ENCODE data around the gene NUP62CL.

Gene NUP62CL

GRCh38 chrX:107146670-107147069 lies 59.6 kb downstream of the NUP62CL start:
- no peak for DNase-seq

DNA sequence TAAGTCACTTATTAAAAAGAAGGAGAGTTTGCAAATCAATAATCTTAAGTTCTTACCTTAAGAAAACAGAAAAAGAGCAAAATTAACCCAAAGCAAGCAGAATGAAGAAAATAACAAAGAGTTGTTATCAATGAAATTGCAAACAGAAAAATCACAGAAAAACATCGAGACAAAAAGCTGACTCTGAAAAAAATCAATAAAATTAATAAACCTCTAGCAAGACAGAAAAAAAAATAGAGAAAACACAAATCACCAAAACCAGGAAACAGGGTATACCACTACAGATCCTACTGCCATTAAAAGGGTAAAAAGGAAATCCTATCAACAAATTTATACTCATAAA lies 70.3 kb downstream of the NUP62CL start:
- DNase-seq, result no peak

DNA sequence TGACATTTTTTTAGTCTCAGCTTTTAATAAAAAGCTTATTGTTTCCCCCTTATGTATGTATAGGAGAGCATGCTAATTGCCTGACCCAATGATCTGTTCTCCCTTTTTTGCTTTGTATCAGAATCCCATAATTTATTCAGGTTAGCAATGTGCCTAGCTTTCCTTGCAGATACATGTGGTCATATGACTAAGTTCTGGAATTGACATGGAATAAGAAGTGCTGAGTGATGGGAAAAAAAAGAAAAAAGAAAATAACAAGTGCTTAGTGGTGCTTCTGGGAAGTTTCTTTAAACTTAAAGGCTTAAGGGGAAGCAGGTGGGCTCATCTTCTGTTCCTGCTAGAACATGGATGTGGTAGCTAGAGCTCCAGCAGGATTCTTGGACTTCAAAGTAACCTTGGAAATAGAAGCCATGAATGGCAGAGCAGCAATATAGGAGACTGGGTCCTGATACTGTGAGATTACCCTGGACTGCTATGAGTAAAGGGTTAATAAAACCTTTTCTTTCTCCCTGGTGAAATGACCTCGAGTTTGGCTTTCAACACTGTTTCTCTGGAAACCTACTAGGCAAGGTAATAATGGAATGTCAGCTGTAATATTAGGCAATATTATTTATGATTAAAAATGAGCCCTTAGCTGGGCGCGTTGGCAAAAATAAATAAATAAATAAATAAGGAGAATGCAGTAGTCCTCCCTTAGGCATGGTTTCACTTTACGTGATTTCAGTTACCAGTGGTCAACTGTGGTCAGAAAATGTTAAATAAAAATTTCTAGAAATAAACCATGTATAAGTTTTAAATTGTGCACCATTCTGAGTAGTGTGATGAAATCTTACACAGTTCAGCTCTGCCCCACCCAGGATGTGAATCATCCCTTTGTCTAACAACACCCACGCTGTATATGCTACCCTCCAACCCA lies 70.9 kb downstream of the NUP62CL start:
- no peak for DNase-seq

GRCh38 chrX:107123750-107124149 lies 82.5 kb downstream of the NUP62CL start:
- no peak for DNase-seq

- no peak for DNase-seq
These were observed 87.0 kb downstream of the NUP62CL start for GRCh38 chrX:107119283-107119682.

DNA sequence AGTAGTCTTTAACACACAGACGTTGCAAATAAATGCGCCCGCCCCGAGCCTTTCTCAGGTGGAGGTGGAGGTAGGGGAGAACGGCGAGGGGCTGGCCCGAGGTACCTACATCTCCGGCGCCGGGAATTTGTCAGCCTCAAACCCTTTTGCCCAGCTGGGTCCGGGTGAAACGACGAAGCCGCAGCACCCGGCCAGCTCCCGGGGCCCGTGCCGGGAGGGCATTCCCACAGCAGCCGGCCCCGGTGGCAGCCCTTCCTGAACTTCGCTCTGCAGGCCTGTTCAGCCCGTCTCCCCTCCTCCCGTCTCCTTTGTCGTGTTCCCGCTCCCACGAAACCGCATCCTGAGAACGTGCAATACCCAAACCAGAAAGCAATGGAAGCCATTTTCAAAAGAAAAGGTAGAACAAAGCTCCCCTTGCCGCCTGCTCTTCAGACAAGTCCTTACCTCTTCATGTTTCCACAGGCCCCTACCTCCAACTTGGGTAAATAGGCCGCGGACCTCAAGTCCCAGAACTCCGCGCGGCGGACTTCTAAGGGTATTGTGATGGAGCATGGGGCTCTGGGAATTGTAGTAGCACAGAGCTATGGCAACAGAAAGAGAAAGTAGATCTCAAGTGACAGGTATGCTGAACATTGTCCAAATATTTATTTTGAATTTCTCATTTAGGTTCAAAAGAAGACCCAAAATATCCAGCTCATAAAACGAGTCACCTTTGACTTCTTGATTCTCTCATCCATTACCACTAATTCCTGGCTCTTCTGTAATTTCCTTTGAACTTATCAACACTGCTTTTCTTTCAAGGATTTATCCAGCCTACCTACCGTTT lies 87.7 kb downstream of the NUP62CL start, which contains the start of gene RBM41:
TSS of gene RBM41 (minus strand) at position 501 of the 826 bp plus-strand sequence. CDS start at position 452, 49 bp downstream.
- peak; percentile 55 for DNase-seq

DNA sequence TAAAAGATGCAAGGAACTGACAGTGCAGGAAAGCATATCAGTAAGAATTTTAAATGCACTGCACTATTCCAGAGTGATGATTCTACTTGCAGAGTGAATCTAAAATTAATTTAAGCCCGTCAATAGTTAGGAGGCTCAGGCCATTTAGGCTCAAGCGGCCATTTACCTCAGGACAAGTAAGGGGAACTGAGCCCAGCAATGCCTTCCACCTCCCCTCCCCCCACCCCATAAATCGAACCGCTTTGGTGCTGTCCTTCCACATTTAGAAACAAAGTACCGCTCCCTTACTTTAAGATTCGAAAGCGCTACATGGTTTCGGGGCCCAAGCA lies 88.3 kb downstream of the NUP62CL start:
- no peak for DNase-seq

DNA sequence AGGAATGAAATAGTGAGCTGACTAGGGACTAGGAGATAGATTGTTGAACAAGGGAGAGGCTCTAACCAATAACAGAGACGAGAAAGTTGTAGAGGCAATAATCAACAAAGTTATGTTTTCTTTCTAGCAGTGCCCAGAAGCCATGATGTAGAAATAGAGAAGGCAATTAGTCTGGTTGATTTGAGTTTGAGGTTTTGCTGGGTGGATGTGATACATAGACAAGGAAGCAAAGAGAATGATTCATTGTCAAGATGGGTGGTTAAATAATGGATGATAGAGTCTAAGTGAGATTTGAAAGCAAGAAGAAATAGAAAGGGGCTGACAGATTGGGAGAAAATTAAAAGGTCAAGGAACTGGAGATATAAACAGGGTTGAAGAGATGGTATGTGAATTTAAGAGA lies 98.8 kb downstream of the NUP62CL start:
- DNase-seq, result no peak

GRCh38 chrX:107102980-107103379 lies 103.3 kb downstream of the NUP62CL start:
- no peak for DNase-seq

- DNase-seq, result no peak
These were observed 130.1 kb downstream of the NUP62CL start for GRCh38 chrX:107076158-107076557.
